ELF-1 (cell line): Measurements from ENCODE around the gene ELF5.

ENCODE experiments used
- DNase-seq: peaks from one replicate; pipeline ENCODE4 v3.0.0-alpha.2; 2016; ENCODE audit warnings: low read depth, low spot score

Gene ELF5

GRCh38 chr11:34522188-34522587, 8.6 kb upstream of the ELF5 start:
- no peak for DNase-seq

- DNase-seq = no peak
Observed at GRCh38 chr11:34521265-34521664, 7.7 kb upstream of the ELF5 start.

- DNase-seq = no peak
Observed at GRCh38 chr11:34519595-34520235, 6.1 kb upstream of the ELF5 start.

GRCh38 chr11:34516247-34517040, 2.9 kb upstream of the ELF5 start:
- DNase-seq = no peak

GRCh38 chr11:34514597-34514996, 1.0 kb upstream of the ELF5 start:
- no peak for DNase-seq

GRCh38 chr11:34512840-34513681, 533 bp downstream of the ELF5 start:
- peak; percentile 87 for DNase-seq

GRCh38 chr11:34510673-34511072, 2.9 kb downstream of the ELF5 start:
- DNase-seq = no peak

- no peak for DNase-seq
Observed at GRCh38 chr11:34510218-34510617, 3.4 kb downstream of the ELF5 start.

GRCh38 chr11:34509336-34509876, 4.2 kb downstream of the ELF5 start:
- DNase-seq = no peak

- DNase-seq = no peak
Observed at GRCh38 chr11:34508524-34508923, 5.1 kb downstream of the ELF5 start.

- no peak for DNase-seq
Observed at GRCh38 chr11:34507610-34508009, 6.0 kb downstream of the ELF5 start.

GRCh38 chr11:34507156-34507555, 6.4 kb downstream of the ELF5 start:
- no peak for DNase-seq

GRCh38 chr11:34505874-34506273, 7.7 kb downstream of the ELF5 start:
- no peak for DNase-seq

- DNase-seq = no peak
Observed at GRCh38 chr11:34502949-34503348, 10.6 kb downstream of the ELF5 start.

GRCh38 chr11:34501949-34502348, 11.6 kb downstream of the ELF5 start:
- DNase-seq = no peak

GRCh38 chr11:34501500-34501899, 12.1 kb downstream of the ELF5 start:
- no peak for DNase-seq

GRCh38 chr11:34499719-34500500, 13.7 kb downstream of the ELF5 start:
- no peak for DNase-seq

GRCh38 chr11:34495724-34496377, 17.7 kb downstream of the ELF5 start:
- no peak for DNase-seq

GRCh38 chr11:34495239-34495723, 18.3 kb downstream of the ELF5 start:
- DNase-seq = no peak

GRCh38 chr11:34493926-34494595, 19.5 kb downstream of the ELF5 start:
- DNase-seq = no peak
